Bronchial epithelial cell (primary cell): ENCODE measurements around the gene KRT80. TPM values are rescaled to one million over a fixed set of nuclear protein-coding genes. Genes with fewer than 3 reads are reported as not detected.

Source experiments
- DNase-seq: peaks from one replicate; pipeline ENCODE4 v3.0.0-alpha.2; 2010; ENCODE audit warnings: low read depth
- FAIRE-seq: peaks from 2 replicates; lab custom pipeline; 2011; peaks lifted over from hg19 to GRCh38; lab: Jason Lieb, UNC
- H3K27me3 ChIP-seq: 2 replicates; pipeline ENCODE4 v1.5.1; 2011; ENCODE audit warnings: low read length; ENCODE audit not compliant: control insufficient read depth, insufficient read depth
- H3K36me3 ChIP-seq: 2 replicates; pipeline ENCODE4 v1.5.1; 2011; ENCODE audit warnings: low read length; ENCODE audit not compliant: control insufficient read depth, insufficient read depth
- H3K4me3 ChIP-seq: 2 replicates; pipeline ENCODE4 v1.5.1; 2011; ENCODE audit warnings: mild to moderate bottlenecking, low read depth, low read length, control low read depth
- CTCF ChIP-seq: IDR thresholded peaks from 2 replicates; pipeline ENCODE4 v1.5.1; 2011; ENCODE audit warnings: mild to moderate bottlenecking, moderate library complexity, low read length, control low read depth, inconsistent platforms; ENCODE audit not compliant: insufficient read depth, severe bottlenecking
- total RNA-seq: library from RNA; depleted of rRNA; stranded (reverse); fragments of >200 nt; gene quantifications from 2 replicates; pipeline ENCODE4 v1.2.1, GENCODE V29; 2014

KRT80 gene
- total RNA-seq, 1 donor from 2014 or later = 14.7 TPM

- no peak for TF ChIP-seq CTCF
- Histone ChIP-seq H3K4me3 (no peak overlapping the region), H3K36me3 (no peaks in the 10 kb centered on the region), H3K27me3 (no peaks in the 10 kb centered on the region)
- DNase-seq (peak; percentile 93), FAIRE-seq (peak; percentile 75)
Measured at GRCh38 chr12:52148464-52149181, 43.2 kb downstream of the KRT80 start.

GRCh38 chr12:52147964-52148463 lies 43.8 kb downstream of the KRT80 start:
- no peak for FAIRE-seq
- DNase-seq = no peak
- Histone ChIP-seq H3K36me3 (no peaks in the 10 kb centered on the region), H3K27me3 (no peaks in the 10 kb centered on the region), H3K4me3 (no peak overlapping the region)
- no peak for TF ChIP-seq CTCF

DNA sequence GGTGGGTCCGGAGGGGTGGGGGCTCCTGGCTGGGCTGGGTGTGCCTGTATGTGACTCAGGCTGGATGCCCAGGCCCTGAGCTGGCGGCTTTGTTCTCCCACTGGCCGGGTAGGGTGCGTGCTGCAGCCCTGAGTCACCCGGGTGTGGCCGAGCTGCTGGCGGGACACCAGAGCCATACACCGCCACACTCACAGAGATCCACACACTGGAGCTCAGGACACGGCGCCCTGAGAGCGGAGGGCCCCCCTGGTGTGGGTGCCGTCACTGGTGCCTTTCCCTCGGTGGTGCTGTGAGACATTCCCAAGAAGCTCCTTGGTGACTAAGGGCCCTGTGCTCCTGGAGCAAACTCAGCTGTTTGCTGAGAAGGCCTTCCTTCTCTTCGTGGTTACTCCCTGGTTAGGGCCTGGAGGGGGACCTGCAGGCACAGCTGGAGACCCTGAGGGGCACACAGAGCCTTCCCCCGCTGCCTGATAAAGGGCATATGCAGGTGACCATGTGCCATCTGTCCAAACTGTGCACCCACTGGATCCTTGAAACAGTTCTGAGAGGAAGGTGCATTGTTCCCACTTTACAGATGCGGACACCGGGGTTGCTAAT lies 44.3 kb downstream of the KRT80 start:
- Histone ChIP-seq H3K27me3 (no peaks in the 10 kb centered on the region), H3K4me3 (no peak overlapping the region), H3K36me3 (no peaks in the 10 kb centered on the region)
- FAIRE-seq = peak; percentile 98
- DNase-seq = peak; percentile 98
- no peak for TF ChIP-seq CTCF

GRCh38 chr12:52146822-52147366 lies 44.9 kb downstream of the KRT80 start:
- DNase-seq = no peak
- H3K4me3 ChIP-seq = peak overlapping the region; percentile 1

DNA sequence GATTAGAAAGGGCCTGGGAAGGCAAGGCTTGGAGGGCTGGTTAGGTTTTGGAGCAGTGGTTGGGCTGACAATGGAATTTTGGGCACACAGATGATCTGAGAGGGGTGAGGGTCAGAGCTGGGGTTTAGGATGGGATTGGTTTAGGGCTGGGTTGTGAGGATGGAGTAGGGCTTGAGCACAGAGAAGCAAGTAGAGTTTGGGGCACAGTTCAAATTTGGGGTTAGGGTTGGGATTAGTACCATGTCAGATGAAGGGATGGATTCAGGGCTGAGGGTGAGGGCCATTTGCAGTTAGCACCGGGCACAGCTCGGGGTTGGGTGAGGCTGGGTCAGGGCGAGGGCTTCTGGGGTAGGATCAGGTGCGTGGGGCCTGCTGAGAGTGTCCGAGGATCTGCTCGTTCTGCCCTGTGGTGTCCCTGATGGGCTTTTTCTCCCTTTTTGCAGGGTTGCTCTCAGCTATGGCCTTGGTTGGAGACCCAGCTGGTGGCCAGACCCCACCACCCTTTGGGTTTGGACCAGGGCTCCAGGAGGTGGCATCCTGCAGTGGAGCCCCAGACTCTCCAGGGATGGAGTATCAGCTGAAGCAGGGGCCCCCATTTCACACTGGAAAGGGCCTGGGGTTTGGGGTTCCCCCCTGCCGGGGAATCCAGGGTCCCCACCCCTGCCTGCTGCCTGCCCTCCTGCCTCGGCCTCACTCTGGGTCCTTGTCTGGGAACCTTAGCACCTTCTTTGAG lies 45.6 kb downstream of the KRT80 start:
- DNase-seq (no peak), FAIRE-seq (peak; percentile 58)
- TF ChIP-seq CTCF = no peak
- H3K36me3 ChIP-seq = no peaks in the 10 kb centered on the region
- no peaks in the 10 kb centered on the region for H3K27me3 ChIP-seq
- peak overlapping the region; percentile 1 for H3K4me3 ChIP-seq

More at GRCh38 chr12:52146822-52147366, 44.9 kb downstream of the KRT80 start:
- FAIRE-seq = no peak
- no peak for TF ChIP-seq CTCF
- Histone ChIP-seq H3K27me3 (no peaks in the 10 kb centered on the region), H3K36me3 (no peaks in the 10 kb centered on the region)
